Left renal cortex interstitium (tissue), 4 donors: ENCODE data around the gene RFPL3. TPM values are rescaled to one million over a fixed set of nuclear protein-coding genes. Genes with fewer than 3 reads are reported as not detected.

Experiments
- DNase-seq, 4 donors: peaks; one replicate each; pipeline ENCODE4 v3.0.0-alpha.2; 2013; ENCODE audit warnings: low read depth in 4 of 4, low spot score in 2 of 4, missing footprints in 1 of 4
- polyA plus RNA-seq, 4 donors: library from polyadenylated mRNA; unstranded; fragments of 120-200 nt; gene quantifications; one replicate each; pipeline ENCODE4 v1.2.1, GENCODE V29; 2013; ENCODE audit not compliant: insufficient read length in 4 of 4

RFPL3 gene
- polyA plus RNA-seq, 4 donors, result not detected

GRCh38 chr22:32409977-32410376 lies 52.3 kb downstream of the RFPL3 start:
- DNase-seq, result no peak

GRCh38 chr22:32410459-32410858 lies 52.8 kb downstream of the RFPL3 start:
- DNase-seq, result no peak

Other genes with a start within 250 kb of the RFPL3 start
- not detected for gene C22orf42, start 198.6 kb upstream of the RFPL3 start, polyA plus RNA-seq
- gene RFPL2, start 152.8 kb upstream of the RFPL3 start, polyA plus RNA-seq, result under 1 TPM; 0.23 to 0.56 (median 0.36) TPM
- gene SLC5A4, start 102.5 kb upstream of the RFPL3 start, polyA plus RNA-seq, result 1 to 10 TPM in 3 of 4 donors, under 1 TPM in 1; 0.65 to 2.3 (median 1.5) TPM
- gene RTCB, start 54.4 kb downstream of the RFPL3 start, polyA plus RNA-seq, result 100 to 1,000 TPM; 104 to 117 (median 106) TPM
- gene BPIFC, start 106.6 kb downstream of the RFPL3 start, polyA plus RNA-seq, result not detected
- 100 to 1,000 TPM; 109 to 123 (median 117) TPM for gene FBXO7, start 116.9 kb downstream of the RFPL3 start, polyA plus RNA-seq